GM23338 (cell line): ENCODE data around the gene ORAI3. TPM values are rescaled to one million over a fixed set of nuclear protein-coding genes. Genes with fewer than 3 reads are reported as not detected.
"Not testable (repeated sequence)": the region's sequence is repeated elsewhere in the genome, so short reads cannot be mapped to it uniquely, and the experiment has no call there.

Experiments
- ATAC-seq: fragments of 200-7000 bp; cut with Tn5 transposase; 3 replicates; pipeline ENCODE4 v1.9.1; 2020
- DNase-seq: peaks from one replicate; pipeline ENCODE4 v3.0.0-alpha.2; 2015; ENCODE audit warnings: low spot score
- H2AFZ ChIP-seq: fragments of 200-600 bp; sonication (generic); 2 replicates; pipeline ENCODE4 v1.8.0; 2016; ENCODE audit warnings: antibody characterized with exemption, mild to moderate bottlenecking, moderate library complexity
- H3F3A ChIP-seq: fragments of 200-600 bp; sonication (generic); replicated peaks from 2 replicates; pipeline ENCODE4 v1.8.0; 2017; ENCODE audit warnings: antibody characterized with exemption, mixed run types, low read depth
- H3K27ac ChIP-seq: fragments of 200-600 bp; sonication (generic); 2 replicates; pipeline ENCODE4 v1.6.1; 2016; ENCODE audit warnings: low read depth
- H3K27me3 ChIP-seq: fragments of 200-600 bp; sonication (generic); 2 replicates; pipeline ENCODE4 v1.8.0; 2016; ENCODE audit warnings: mild to moderate bottlenecking, mixed run types, moderate library complexity; ENCODE audit not compliant: insufficient read depth
- H3K36me3 ChIP-seq: fragments of 200-600 bp; sonication (generic); 2 replicates; pipeline ENCODE4 v1.8.0; 2016; ENCODE audit warnings: mild to moderate bottlenecking; ENCODE audit not compliant: insufficient read depth
- H3K4me1 ChIP-seq: fragments of 200-600 bp; sonication (generic); 2 replicates; pipeline ENCODE4 v1.8.0; 2016; ENCODE audit warnings: mild to moderate bottlenecking, moderate library complexity; ENCODE audit not compliant: insufficient read depth
- H3K4me2 ChIP-seq: fragments of 200-600 bp; sonication (generic); 2 replicates; pipeline ENCODE4 v1.7.1; 2017; ENCODE audit warnings: mixed run types
- H3K4me3 ChIP-seq: fragments of 200-600 bp; sonication (generic); 2 replicates; pipeline ENCODE4 v1.6.1; 2016; ENCODE audit warnings: mixed run types
- H3K79me2 ChIP-seq: fragments of 200-600 bp; sonication (generic); replicated peaks from 2 replicates; pipeline ENCODE4 v1.8.0; 2017; ENCODE audit warnings: mild to moderate bottlenecking; ENCODE audit not compliant: insufficient read depth
- H3K9me2 ChIP-seq: fragments of 200-600 bp; sonication (generic); 2 replicates; pipeline ENCODE4 v1.8.0; 2017; ENCODE audit not compliant: insufficient read depth
- H4K20me1 ChIP-seq: fragments of 200-600 bp; sonication (generic); replicated peaks from 2 replicates; pipeline ENCODE4 v1.8.0; 2017; ENCODE audit warnings: mild to moderate bottlenecking; ENCODE audit not compliant: insufficient read depth
- H3K27ac Mint-ChIP-seq: 2 replicates; pipeline ENCODE4 v1.8.0; 2020; ENCODE audit warnings: inconsistent platforms, mild to moderate bottlenecking, moderate library complexity, mixed read lengths
- H3K27me3 Mint-ChIP-seq: 3 replicates; pipeline ENCODE4 v1.8.0; 2022; ENCODE audit warnings: low read depth, mild to moderate bottlenecking, moderate library complexity, mixed read lengths, inconsistent platforms; ENCODE audit not compliant: insufficient read depth, poor library complexity
- H3K36me3 Mint-ChIP-seq: 3 replicates; pipeline ENCODE4 v1.8.0; 2021; ENCODE audit warnings: low read depth, mild to moderate bottlenecking, inconsistent platforms, moderate library complexity, mixed read lengths
- H3K4me1 Mint-ChIP-seq: 3 replicates; pipeline ENCODE4 v1.8.0; 2020; ENCODE audit warnings: mild to moderate bottlenecking, inconsistent platforms, mixed read lengths
- H3K4me3 Mint-ChIP-seq: 3 replicates; pipeline ENCODE4 v1.8.0; 2021; ENCODE audit warnings: moderate library complexity, mild to moderate bottlenecking, inconsistent platforms, mixed read lengths
- H3K9me3 Mint-ChIP-seq: 3 replicates; pipeline ENCODE4 v1.8.0; 2020; ENCODE audit warnings: moderate library complexity, mild to moderate bottlenecking, inconsistent platforms, mixed read lengths
- CREB1 ChIP-seq: fragments of 250-450 bp; sonication (Bioruptor Pico); IDR thresholded peaks from 2 replicates; pipeline ENCODE4 v1.5.0; 2020; ENCODE audit warnings: low read depth, mild to moderate bottlenecking, moderate library complexity
- CTCF ChIP-seq, 2 experiments: fragments of 200-600 bp in 1 of 2; sonication (generic) in 1 of 2; conservative IDR thresholded peaks; 2 replicates each; pipeline versions ENCODE4 v1.5.1 to v1.6.1; 2016 to 2017; ENCODE audit warnings: antibody characterized with exemption in 2 of 2, low read depth in 2 of 2, mild to moderate bottlenecking in 2 of 2, moderate library complexity in 1 of 2
- JUNB ChIP-seq: IDR thresholded peaks from one replicate; pipeline ENCODE4 v1.6.1; 2016; ENCODE audit warnings: antibody characterized with exemption; ENCODE audit not compliant: unreplicated experiment
- ZNF114 ChIP-seq: fragments of 250-450 bp; sonication (Bioruptor Pico); IDR thresholded peaks from 2 replicates; pipeline ENCODE4 v1.5.0; 2020; ENCODE audit warnings: mild to moderate bottlenecking, moderate library complexity
- ZNF462 ChIP-seq: fragments of 250-450 bp; sonication (Bioruptor Pico); IDR thresholded peaks from 2 replicates; pipeline ENCODE4 v1.5.0; 2020; ENCODE audit warnings: mild to moderate bottlenecking, moderate library complexity
- polyA plus RNA-seq: library from polyadenylated mRNA; unstranded; fragments of >200 nt; fragmentation: Nextera tagmentation; extraction: Ambion mirVana; gene quantifications from 2 replicates; pipeline ENCODE4 v1.2.1, GENCODE V29; 2016
- total RNA-seq: library from RNA; depleted of rRNA; stranded (reverse); fragments of >200 nt; shearing (Covaris generic); gene quantifications from 2 replicates; pipeline ENCODE4 v1.2.3, GENCODE V29; 2014

ORAI3 gene
- total and polyA plus RNA-seq, 2 experiments from 2014 or later: 6.9 to 15.9 TPM

DNA sequence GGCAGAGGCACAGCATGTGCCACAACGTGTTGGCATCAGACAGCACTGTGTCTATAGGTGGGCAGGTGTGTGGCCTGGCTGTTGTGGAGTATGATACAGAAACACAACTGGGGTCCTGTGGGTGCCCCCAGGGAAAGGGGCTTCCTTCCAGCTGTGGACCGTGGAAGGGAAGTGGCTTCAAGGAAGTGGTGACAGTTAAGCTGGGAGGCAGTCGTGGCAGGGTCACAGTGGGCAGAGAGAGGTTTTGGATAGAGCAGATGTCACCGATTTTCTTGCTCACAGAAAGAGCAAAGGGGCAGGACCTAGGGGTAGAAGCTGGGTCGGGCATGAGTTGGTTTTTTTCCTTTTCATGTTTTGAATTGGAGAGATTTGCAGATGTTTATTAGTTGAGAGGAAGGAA lies 11.2 kb upstream of the ORAI3 start (continued):
- no peak for TF ChIP-seq ZNF462 (CRISPR knock-in tag)
- no peak for TF ChIP-seq CREB1 (CRISPR knock-in tag)
- no peak for TF ChIP-seq CTCF (conservative IDR thresholded peaks at IDR 0.05; ENCODE audit: low read depth in 2 of 2)
- no peak for TF ChIP-seq ZNF114 (CRISPR knock-in tag)
- no peak for TF ChIP-seq JUNB

- not testable (repeated sequence) for H3K27ac ChIP-seq, ATAC-seq, H3K27me3 ChIP-seq, H3K4me2 ChIP-seq, H3K4me3 ChIP-seq, H2AFZ ChIP-seq, H3K9me3 Mint-ChIP-seq, DNase-seq, H3K9me2 ChIP-seq, H3K4me1 ChIP-seq, H3K4me3 Mint-ChIP-seq, H3K27ac Mint-ChIP-seq
- Mint-ChIP-seq H3K36me3 (peaks cover 76% of the 10 kb centered on the region), H3K4me1 (peaks cover 18% of the 10 kb centered on the region), H3K27me3 (peaks cover 17% of the 10 kb centered on the region)
- Histone ChIP-seq H3K79me2 (peaks cover 14% of the 10 kb centered on the region; the same call in 1 of the 2 replicates), H3K36me3 (peaks cover 15% of the 10 kb centered on the region), H4K20me1 (peaks cover 14% of the 10 kb centered on the region), H3F3A (peaks cover 18% of the 10 kb centered on the region)
Measured at GRCh38 chr16:30939571-30939970, 9.3 kb upstream of the ORAI3 start.
